ENCODE results near the gene MICAL3.

DNA sequence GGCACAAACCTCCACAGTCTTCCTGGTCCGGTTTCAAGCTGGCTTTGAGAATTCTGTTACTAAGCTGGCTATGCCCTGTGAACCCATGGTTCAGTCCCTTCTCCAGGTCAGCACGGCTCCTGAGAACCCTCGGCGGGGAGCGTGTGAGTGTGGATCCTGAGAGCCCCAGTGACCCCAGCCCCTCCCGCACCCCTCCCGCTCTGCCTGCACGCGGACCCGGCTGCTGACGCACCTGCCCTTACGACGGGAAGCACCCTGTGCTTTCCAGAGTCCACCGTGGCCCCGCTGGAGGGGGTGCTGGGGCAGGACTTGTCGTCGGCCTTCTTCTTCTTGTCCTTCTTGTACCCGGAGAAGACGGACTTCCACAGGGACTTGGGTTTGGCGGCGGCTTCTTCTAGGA lies 207.3 kb downstream of the MICAL3 start:
- TF ChIP-seq RCOR1 (IDR thresholded peaks at IDR 0.05; ENCODE audit: low read depth, low read length) = no peak
- TF ChIP-seq, protein P1, sequence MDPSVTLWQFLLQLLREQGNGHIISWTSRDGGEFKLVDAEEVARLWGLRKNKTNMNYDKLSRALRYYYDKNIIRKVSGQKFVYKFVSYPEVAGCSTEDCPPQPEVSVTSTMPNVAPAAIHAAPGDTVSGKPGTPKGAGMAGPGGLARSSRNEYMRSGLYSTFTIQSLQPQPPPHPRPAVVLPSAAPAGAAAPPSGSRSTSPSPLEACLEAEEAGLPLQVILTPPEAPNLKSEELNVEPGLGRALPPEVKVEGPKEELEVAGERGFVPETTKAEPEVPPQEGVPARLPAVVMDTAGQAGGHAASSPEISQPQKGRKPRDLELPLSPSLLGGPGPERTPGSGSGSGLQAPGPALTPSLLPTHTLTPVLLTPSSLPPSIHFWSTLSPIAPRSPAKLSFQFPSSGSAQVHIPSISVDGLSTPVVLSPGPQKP (IDR thresholded peaks at IDR 0.05; ENCODE audit: low read depth, low read length) = no peak
- TF ChIP-seq, protein P2, sequence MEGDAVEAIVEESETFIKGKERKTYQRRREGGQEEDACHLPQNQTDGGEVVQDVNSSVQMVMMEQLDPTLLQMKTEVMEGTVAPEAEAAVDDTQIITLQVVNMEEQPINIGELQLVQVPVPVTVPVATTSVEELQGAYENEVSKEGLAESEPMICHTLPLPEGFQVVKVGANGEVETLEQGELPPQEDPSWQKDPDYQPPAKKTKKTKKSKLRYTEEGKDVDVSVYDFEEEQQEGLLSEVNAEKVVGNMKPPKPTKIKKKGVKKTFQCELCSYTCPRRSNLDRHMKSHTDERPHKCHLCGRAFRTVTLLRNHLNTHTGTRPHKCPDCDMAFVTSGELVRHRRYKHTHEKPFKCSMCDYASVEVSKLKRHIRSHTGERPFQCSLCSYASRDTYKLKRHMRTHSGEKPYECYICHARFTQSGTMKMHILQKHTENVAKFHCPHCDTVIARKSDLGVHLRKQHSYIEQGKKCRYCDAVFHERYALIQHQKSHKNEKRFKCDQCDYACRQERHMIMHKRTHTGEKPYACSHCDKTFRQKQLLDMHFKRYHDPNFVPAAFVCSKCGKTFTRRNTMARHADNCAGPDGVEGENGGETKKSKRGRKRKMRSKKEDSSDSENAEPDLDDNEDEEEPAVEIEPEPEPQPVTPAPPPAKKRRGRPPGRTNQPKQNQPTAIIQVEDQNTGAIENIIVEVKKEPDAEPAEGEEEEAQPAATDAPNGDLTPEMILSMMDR (IDR thresholded peaks at IDR 0.05) = no peak
- no peak for TF ChIP-seq RNF2 (IDR thresholded peaks at IDR 0.05; ENCODE audit: borderline replicate concordance, low read depth)
- no peak for TF ChIP-seq EP300 (IDR thresholded peaks at IDR 0.05)
- no peak for TF ChIP-seq CEBPB (IDR thresholded peaks at IDR 0.05)
- TF ChIP-seq KDM1A (IDR thresholded peaks at IDR 0.05; ENCODE audit: low read depth) = no peak
- no peak for TF ChIP-seq MAZ (IDR thresholded peaks at IDR 0.05; ENCODE audit: borderline replicate concordance, low read depth, low read length)
- TF ChIP-seq, protein P3, sequence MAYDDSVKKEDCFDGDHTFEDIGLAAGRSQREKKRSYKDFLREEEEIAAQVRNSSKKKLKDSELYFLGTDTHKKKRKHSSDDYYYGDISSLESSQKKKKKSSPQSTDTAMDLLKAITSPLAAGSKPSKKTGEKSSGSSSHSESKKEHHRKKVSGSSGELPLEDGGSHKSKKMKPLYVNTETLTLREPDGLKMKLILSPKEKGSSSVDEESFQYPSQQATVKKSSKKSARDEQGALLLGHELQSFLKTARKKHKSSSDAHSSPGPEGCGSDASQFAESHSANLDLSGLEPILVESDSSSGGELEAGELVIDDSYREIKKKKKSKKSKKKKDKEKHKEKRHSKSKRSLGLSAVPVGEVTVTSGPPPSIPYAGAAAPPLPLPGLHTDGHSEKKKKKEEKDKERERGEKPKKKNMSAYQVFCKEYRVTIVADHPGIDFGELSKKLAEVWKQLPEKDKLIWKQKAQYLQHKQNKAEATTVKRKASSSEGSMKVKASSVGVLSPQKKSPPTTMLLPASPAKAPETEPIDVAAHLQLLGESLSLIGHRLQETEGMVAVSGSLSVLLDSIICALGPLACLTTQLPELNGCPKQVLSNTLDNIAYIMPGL (CRISPR knock-in tag; IDR thresholded peaks at IDR 0.05; ENCODE audit: borderline replicate concordance) = no peak
- TF ChIP-seq, protein P4, sequence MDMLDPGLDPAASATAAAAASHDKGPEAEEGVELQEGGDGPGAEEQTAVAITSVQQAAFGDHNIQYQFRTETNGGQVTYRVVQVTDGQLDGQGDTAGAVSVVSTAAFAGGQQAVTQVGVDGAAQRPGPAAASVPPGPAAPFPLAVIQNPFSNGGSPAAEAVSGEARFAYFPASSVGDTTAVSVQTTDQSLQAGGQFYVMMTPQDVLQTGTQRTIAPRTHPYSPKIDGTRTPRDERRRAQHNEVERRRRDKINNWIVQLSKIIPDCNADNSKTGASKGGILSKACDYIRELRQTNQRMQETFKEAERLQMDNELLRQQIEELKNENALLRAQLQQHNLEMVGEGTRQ (IDR thresholded peaks at IDR 0.05) = no peak
- TF ChIP-seq MAFK (IDR thresholded peaks at IDR 0.05; ENCODE audit: partially characterized antibody) = no peak
